VCaP (cell line): ENCODE measurements around the gene M6PR.
"Not testable (repeated sequence)": the region's sequence is repeated elsewhere in the genome, so short reads cannot be mapped to it uniquely, and the experiment has no call there.

ENCODE experiments used
- H3K27ac ChIP-seq: fragments of 450-650 bp; 2 replicates; pipeline ENCODE4 v1.5.1; 2017
- CTCF ChIP-seq: fragments of 450-650 bp; conservative IDR thresholded peaks from 2 replicates; pipeline ENCODE4 v1.5.1; 2017; ENCODE audit warnings: mild to moderate bottlenecking, moderate library complexity

Gene M6PR

GRCh38 chr12:8906266-8907180 is 42.9 kb downstream of the M6PR start:
- TF ChIP-seq CTCF = no peak
- no peak overlapping the region for H3K27ac ChIP-seq

- no peak overlapping the region for H3K27ac ChIP-seq
- TF ChIP-seq CTCF = no peak
These were observed 43.9 kb downstream of the M6PR start for GRCh38 chr12:8905546-8905945.

GRCh38 chr12:8904665-8905064 is 44.8 kb downstream of the M6PR start:
- no peak for TF ChIP-seq CTCF
- no peak overlapping the region for H3K27ac ChIP-seq

GRCh38 chr12:8903646-8904045 is 45.8 kb downstream of the M6PR start:
- no peak for TF ChIP-seq CTCF

GRCh38 chr12:8902703-8903102 is 46.7 kb downstream of the M6PR start:
- H3K27ac ChIP-seq = not testable (repeated sequence)

More at GRCh38 chr12:8903646-8904045, 45.8 kb downstream of the M6PR start:
- no peak overlapping the region for H3K27ac ChIP-seq

- no peak for TF ChIP-seq CTCF
- no peak overlapping the region for H3K27ac ChIP-seq
These were observed 49.6 kb downstream of the M6PR start for GRCh38 chr12:8899830-8900229.

GRCh38 chr12:8897081-8897480 is 52.4 kb downstream of the M6PR start:
- no peak overlapping the region for H3K27ac ChIP-seq

More at GRCh38 chr12:8897081-8897480, 52.4 kb downstream of the M6PR start:
- no peak for TF ChIP-seq CTCF
